ENCODE data around the gene ATP11A. TPM values are rescaled to one million over a fixed set of nuclear protein-coding genes. Genes with fewer than 3 reads are reported as not detected.

The ATP11A gene
- total RNA-seq, 1 experiment from 2014 or later: 80.4 TPM

DNA sequence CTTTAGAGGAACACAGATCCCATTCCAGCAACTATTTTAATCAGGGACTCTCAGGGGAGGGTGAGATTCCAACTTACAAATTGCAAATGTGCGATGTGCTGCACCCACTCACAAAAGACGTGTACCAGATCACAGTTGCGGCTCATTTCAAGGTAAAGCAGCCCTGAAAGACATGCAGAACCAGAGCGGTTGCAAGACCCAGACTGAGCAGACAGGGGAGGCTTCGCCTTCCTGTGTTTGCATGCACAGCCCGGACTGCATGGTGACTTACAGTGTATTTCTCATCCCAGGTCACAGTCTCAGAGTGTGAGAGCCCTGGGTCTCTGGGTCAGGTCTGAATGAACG is 84.6 kb downstream of the ATP11A start:
- no TSS peak for BruUV-seq (replicated peaks)
- Histone ChIP-seq H3K4me1 (ENCODE audit: control insufficient read depth in 1 of 2, insufficient read depth in 2 of 2, low read length in 2 of 2) (peaks cover 0 to 5% of the 10 kb centered on the region in 2 experiments; a peak in 3 of 4 replicates), H3K4me3 (replicated peaks in 1 of 2; ENCODE audit: low read depth in 1 of 2, low read length in 2 of 2) (no peak overlapping the region), H3K36me3 (ENCODE audit: control insufficient read depth in 1 of 2, insufficient read depth in 2 of 2, low read length in 2 of 2) (no peaks in the 10 kb centered on the region), H3K9ac (ENCODE audit: low read length) (no peak overlapping the region), H3K27ac (ENCODE audit: low read depth, low read length) (no peak overlapping the region), H2AFZ (ENCODE audit: low read depth, low read length, poor library complexity, severe bottlenecking) (no peak overlapping the region), H3K4me2 (ENCODE audit: low read length) (no peak overlapping the region), H3K27me3 (ENCODE audit: insufficient read depth, low read length) (no peaks in the 10 kb centered on the region), H4K20me1 (ENCODE audit: insufficient read depth) (no peaks in the 10 kb centered on the region), H3K9me2 (ENCODE audit: insufficient read depth) (no peaks in the 10 kb centered on the region), H3K9me3 (ENCODE audit: control insufficient read depth in 1 of 2, insufficient read depth in 1 of 2, low read depth in 1 of 2, low read length in 2 of 2) (no peaks in the 10 kb centered on the region), H3K79me2 (ENCODE audit: insufficient read depth, low read length) (peaks cover 15% of the 10 kb centered on the region; the same call in 1 of the 2 replicates)
- ChIA-PET RAD21 (ENCODE audit: low non-redundant PET in 1 of 2, low total read pairs in 2 of 2, uncharacterized antibody in 2 of 2, unreplicated experiment in 2 of 2) (no interaction called here), CTCF (no interaction called here), POLR2A (no interaction called here)
- ATAC-seq (no peak), DNase-seq (ENCODE audit: low read depth, low spot score) (no peak)
- TF ChIP-seq EGR1 (IDR thresholded peaks at IDR 0.05; ENCODE audit: low read depth) (no peak), ZBTB33 (IDR thresholded peaks at IDR 0.05; ENCODE audit: extremely low read depth, insufficient replicate concordance, low read length) (no peak), JUND (IDR thresholded peaks at IDR 0.05) (no peak), SP1 (IDR thresholded peaks at IDR 0.05; ENCODE audit: low read depth) (no peak), CEBPB (IDR thresholded peaks at IDR 0.05; ENCODE audit: low read depth) (no peak), RAD21 (IDR thresholded peaks at IDR 0.05; ENCODE audit: low read depth) (no peak)
- intact Hi-C loops (cut with micrococcal nuclease): no loop called here

DNA sequence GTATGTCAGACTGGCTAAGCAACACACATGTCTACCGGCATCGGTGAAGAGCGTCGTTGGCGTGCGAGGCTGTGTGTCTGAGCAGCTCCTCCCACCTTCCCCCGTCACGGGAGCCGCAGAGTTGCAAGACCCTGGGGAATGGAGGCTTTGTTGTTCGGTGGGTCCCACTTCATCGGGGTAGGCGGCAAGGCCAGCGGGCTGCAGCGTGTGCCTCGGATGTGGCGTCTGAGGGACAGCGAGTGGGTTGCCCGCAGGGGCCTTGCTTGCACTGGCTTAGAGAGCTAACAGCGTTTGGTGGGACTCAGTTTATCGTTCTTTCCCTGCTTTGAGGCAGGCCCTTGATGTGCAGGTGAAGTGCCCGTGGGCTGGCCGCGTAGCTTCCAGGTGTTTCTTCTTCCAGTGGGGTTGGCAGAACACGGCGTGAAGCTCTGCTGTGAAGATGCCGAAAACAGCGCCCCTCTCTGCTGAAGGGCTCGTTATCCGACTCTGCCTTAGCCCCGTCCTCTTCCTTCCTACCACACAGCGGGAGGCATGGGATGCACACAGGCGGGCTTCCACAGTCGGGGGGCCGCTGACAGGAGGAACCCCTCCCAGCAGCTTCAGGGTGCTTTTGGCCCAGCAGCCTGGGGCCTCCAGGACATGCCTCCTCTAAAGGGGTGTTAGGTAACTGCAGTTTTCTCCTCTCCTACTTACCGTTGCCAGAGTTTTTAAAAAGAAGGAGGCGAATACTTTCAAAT is 85.2 kb downstream of the ATP11A start:
- Histone ChIP-seq H3K4me3 (replicated peaks in 1 of 2; ENCODE audit: low read depth in 1 of 2, low read length in 2 of 2) (no peak overlapping the region), H3K9me2 (ENCODE audit: insufficient read depth) (no peaks in the 10 kb centered on the region), H3K4me2 (ENCODE audit: low read length) (no peak overlapping the region), H4K20me1 (ENCODE audit: insufficient read depth) (no peaks in the 10 kb centered on the region), H3K9ac (ENCODE audit: low read length) (no peak overlapping the region), H3K27me3 (ENCODE audit: insufficient read depth, low read length) (no peaks in the 10 kb centered on the region), H3K9me3 (ENCODE audit: control insufficient read depth in 1 of 2, insufficient read depth in 1 of 2, low read depth in 1 of 2, low read length in 2 of 2) (no peaks in the 10 kb centered on the region), H3K27ac (ENCODE audit: low read depth, low read length) (no peak overlapping the region), H3K36me3 (ENCODE audit: control insufficient read depth in 1 of 2, insufficient read depth in 2 of 2, low read length in 2 of 2) (no peaks in the 10 kb centered on the region), H3K4me1 (ENCODE audit: control insufficient read depth in 1 of 2, insufficient read depth in 2 of 2, low read length in 2 of 2) (peaks cover 0 to 6% of the 10 kb centered on the region in 2 experiments; a peak in 3 of 4 replicates), H3K79me2 (ENCODE audit: insufficient read depth, low read length) (peaks cover 12% of the 10 kb centered on the region; the same call in 1 of the 2 replicates), H2AFZ (ENCODE audit: low read depth, low read length, poor library complexity, severe bottlenecking) (no peak overlapping the region)
- intact Hi-C loops (cut with micrococcal nuclease): no loop called here
- ChIA-PET POLR2A (no interaction called here), RAD21 (ENCODE audit: low non-redundant PET in 1 of 2, low total read pairs in 2 of 2, uncharacterized antibody in 2 of 2, unreplicated experiment in 2 of 2) (no interaction called here), CTCF (no interaction called here)
- BruUV-seq (replicated peaks): no TSS peak
- no peak for ATAC-seq
- no peak for DNase-seq (ENCODE audit: low read depth, low spot score)
- TF ChIP-seq ELF1 (IDR thresholded peaks at IDR 0.05; ENCODE audit: borderline replicate concordance, low read depth) (no peak), EZH2 (IDR thresholded peaks at IDR 0.05) (no peak), YY1 (IDR thresholded peaks at IDR 0.05; ENCODE audit: extremely low read depth, insufficient replicate concordance, low read depth, low read length) (no peak), JUND (IDR thresholded peaks at IDR 0.05) (no peak), CTCF (IDR thresholded peaks at IDR 0.05 in 2 of 3, conservative IDR thresholded peaks at IDR 0.05 in 1 of 3; ENCODE audit: borderline replicate concordance in 1 of 3, insufficient read depth in 1 of 3, low read depth in 2 of 3, low read length in 2 of 3) (no peak), FOSL1 (IDR thresholded peaks at IDR 0.05; ENCODE audit: low read depth) (no peak), CBX3 (IDR thresholded peaks at IDR 0.05; ENCODE audit: low read depth) (no peak)
- TF ChIP-seq, protein P1, sequence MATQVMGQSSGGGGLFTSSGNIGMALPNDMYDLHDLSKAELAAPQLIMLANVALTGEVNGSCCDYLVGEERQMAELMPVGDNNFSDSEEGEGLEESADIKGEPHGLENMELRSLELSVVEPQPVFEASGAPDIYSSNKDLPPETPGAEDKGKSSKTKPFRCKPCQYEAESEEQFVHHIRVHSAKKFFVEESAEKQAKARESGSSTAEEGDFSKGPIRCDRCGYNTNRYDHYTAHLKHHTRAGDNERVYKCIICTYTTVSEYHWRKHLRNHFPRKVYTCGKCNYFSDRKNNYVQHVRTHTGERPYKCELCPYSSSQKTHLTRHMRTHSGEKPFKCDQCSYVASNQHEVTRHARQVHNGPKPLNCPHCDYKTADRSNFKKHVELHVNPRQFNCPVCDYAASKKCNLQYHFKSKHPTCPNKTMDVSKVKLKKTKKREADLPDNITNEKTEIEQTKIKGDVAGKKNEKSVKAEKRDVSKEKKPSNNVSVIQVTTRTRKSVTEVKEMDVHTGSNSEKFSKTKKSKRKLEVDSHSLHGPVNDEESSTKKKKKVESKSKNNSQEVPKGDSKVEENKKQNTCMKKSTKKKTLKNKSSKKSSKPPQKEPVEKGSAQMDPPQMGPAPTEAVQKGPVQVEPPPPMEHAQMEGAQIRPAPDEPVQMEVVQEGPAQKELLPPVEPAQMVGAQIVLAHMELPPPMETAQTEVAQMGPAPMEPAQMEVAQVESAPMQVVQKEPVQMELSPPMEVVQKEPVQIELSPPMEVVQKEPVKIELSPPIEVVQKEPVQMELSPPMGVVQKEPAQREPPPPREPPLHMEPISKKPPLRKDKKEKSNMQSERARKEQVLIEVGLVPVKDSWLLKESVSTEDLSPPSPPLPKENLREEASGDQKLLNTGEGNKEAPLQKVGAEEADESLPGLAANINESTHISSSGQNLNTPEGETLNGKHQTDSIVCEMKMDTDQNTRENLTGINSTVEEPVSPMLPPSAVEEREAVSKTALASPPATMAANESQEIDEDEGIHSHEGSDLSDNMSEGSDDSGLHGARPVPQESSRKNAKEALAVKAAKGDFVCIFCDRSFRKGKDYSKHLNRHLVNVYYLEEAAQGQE (IDR thresholded peaks at IDR 0.05; ENCODE audit: low read depth): no peak

Data from HCT116 (cell line).